Measurements from ENCODE around the gene ZC3H18.

DNA sequence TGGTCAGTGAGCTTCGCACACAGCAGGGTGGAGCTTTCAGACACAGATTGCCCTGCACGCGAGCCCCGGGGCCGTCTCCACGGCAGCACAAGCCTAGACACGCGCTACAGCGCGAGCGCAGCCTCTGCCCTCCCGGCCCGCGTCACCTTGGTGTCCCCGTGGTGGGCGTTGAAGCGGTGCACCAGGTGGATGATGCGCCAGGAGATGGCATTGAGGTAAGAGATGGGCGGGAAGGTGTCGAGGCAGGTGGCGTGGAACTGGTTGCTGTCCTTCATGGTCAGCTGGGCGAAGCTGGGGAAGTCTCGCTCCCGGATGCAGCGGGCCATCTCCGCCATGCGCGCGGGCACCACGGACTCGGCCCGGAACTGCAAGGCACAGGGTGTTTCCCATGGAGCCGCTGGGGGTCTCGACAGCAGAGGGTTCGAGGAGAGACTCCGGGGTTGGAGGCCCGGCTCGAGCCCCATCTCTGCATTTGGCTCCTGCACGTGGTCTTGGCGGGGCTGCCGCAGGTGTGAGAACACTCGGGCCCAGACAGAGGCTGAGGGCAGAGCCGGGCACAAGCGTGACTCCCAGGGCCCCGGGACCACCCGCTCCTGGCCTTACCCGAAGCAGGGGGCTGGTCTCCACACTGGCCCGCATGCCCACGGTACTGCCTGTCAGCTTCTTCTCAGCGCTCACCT, 85.0 kb downstream of the ZC3H18 start:
- TF ChIP-seq EZH2 (IDR thresholded peaks at IDR 0.05), result no peak
- no peak for TF ChIP-seq POLR2AphosphoS5 (IDR thresholded peaks at IDR 0.05; ENCODE audit: borderline replicate concordance, low read depth, low read length)
- no peak for TF ChIP-seq FOXP2 (optimal IDR thresholded peaks at IDR 0.05; ENCODE audit: control extremely low read depth, extremely low read length, insufficient read depth)
